PFSK-1 (cell line): ENCODE results near the gene ZRANB1.

Source experiments
- FOXP2 ChIP-seq: optimal IDR thresholded peaks from 2 replicates; pipeline ENCODE3; 2011; ENCODE audit warnings: borderline replicate concordance, control low read depth, inconsistent platforms; ENCODE audit not compliant: insufficient read depth; ENCODE audit errors: extremely low read length, extremely low read depth
- POLR2AphosphoS5 ChIP-seq: IDR thresholded peaks from 2 replicates; pipeline ENCODE4 v1.6.1; 2012; ENCODE audit warnings: low read depth, mild to moderate bottlenecking, control low read depth, low read length, moderate library complexity
- SIN3A ChIP-seq: IDR thresholded peaks from 2 replicates; pipeline ENCODE4 v1.6.1; 2012; ENCODE audit warnings: mild to moderate bottlenecking, low read length, moderate library complexity, borderline replicate concordance; ENCODE audit not compliant: insufficient read depth
- TAF1 ChIP-seq: IDR thresholded peaks from 2 replicates; pipeline ENCODE4 v1.6.1; 2012; ENCODE audit warnings: low read length, control low read depth, borderline replicate concordance; ENCODE audit not compliant: insufficient read depth
- TF ChIP-seq, protein P1 (sequence below), 2 experiments: IDR thresholded peaks; 2 replicates each; pipeline versions ENCODE4 v1.6.1 to v1.8.0; 2011 to 2012; ENCODE audit warnings: low read depth in 2 of 2, low read length in 2 of 2, control low read depth in 1 of 2, inconsistent platforms in 1 of 2, mild to moderate bottlenecking in 1 of 2, moderate library complexity in 1 of 2; ENCODE audit not compliant: insufficient read depth in 1 of 2

The ZRANB1 gene

DNA sequence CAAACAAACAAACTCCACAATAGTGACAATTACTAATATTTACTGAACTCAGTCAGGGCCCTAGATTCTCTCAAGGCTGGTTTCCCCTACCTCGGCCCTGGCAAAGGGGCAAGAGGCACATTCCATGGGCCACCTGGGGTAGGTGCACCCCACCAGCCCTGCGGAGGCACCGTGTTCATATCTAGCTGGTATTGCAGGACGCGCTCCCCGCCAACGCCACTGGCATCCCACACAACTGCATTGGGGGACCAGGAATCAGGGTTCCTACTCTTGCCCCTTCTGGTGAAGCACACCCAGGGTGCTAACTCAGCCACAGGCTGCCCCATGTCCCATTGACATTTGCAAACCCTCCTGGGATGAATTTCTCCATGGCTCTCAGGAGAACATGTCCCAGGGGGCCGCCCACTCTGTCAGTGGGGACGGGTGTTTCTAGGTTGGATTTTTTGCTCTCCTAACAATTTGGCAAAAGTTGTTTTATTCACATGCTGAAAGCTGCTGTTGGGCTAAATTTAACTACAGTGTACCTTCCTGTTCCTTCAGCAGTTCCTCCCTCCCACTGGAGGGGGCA is 76.7 kb downstream of the ZRANB1 start:
- no peak for TF ChIP-seq TAF1
- no peak for TF ChIP-seq FOXP2
- TF ChIP-seq, protein P1, sequence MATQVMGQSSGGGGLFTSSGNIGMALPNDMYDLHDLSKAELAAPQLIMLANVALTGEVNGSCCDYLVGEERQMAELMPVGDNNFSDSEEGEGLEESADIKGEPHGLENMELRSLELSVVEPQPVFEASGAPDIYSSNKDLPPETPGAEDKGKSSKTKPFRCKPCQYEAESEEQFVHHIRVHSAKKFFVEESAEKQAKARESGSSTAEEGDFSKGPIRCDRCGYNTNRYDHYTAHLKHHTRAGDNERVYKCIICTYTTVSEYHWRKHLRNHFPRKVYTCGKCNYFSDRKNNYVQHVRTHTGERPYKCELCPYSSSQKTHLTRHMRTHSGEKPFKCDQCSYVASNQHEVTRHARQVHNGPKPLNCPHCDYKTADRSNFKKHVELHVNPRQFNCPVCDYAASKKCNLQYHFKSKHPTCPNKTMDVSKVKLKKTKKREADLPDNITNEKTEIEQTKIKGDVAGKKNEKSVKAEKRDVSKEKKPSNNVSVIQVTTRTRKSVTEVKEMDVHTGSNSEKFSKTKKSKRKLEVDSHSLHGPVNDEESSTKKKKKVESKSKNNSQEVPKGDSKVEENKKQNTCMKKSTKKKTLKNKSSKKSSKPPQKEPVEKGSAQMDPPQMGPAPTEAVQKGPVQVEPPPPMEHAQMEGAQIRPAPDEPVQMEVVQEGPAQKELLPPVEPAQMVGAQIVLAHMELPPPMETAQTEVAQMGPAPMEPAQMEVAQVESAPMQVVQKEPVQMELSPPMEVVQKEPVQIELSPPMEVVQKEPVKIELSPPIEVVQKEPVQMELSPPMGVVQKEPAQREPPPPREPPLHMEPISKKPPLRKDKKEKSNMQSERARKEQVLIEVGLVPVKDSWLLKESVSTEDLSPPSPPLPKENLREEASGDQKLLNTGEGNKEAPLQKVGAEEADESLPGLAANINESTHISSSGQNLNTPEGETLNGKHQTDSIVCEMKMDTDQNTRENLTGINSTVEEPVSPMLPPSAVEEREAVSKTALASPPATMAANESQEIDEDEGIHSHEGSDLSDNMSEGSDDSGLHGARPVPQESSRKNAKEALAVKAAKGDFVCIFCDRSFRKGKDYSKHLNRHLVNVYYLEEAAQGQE (IDR thresholded peaks at IDR 0.05; ENCODE audit: insufficient read depth in 1 of 2, low read depth in 2 of 2, low read length in 2 of 2): no peak
- no peak for TF ChIP-seq SIN3A
- no peak for TF ChIP-seq POLR2AphosphoS5

DNA sequence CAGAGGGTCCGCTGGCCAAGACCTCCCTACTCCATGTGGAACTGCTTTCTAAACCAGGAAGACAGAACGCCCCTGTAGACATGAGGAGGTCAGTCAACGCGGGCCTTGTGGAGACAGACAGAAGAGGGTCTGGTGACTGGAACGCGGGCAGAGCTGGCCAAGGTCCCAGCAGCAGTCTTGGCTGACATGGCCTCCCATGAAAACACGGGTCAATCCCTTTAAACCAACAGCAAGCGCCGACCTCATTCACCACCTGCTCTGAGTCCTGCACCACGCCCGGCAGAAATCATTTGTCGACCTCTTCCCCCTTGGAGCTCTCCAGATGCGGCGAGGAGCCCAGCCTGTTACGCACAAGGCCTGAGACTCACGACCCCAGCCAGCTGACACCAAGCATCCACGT is 78.5 kb downstream of the ZRANB1 start:
- TF ChIP-seq POLR2AphosphoS5: no peak
- no peak for TF ChIP-seq FOXP2
- no peak for TF ChIP-seq TAF1
- TF ChIP-seq, protein P1 (IDR thresholded peaks at IDR 0.05; ENCODE audit: insufficient read depth in 1 of 2, low read depth in 2 of 2, low read length in 2 of 2): no peak
- no peak for TF ChIP-seq SIN3A

DNA sequence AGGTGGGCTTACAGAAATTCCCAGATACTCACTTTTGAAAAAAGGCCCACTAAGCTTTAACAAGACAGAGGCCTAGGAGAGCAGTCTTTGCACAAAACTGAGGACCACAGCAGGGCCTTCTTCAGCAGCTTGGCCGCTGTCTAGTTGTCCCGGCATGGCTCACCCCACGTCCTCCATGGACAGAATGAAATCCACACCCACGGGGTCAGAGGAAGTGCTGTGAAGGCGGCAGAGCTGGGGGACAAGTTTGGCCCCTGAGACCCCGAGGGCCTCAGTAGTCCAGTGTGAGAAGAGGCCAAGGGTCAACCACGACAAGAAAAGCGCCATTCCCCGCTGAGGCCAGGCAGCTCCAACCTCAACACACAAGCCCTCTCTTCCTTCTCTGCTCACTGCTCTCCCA is 78.9 kb downstream of the ZRANB1 start:
- TF ChIP-seq FOXP2 (no peak), SIN3A (no peak), TAF1 (no peak), POLR2AphosphoS5 (no peak)
- TF ChIP-seq, protein P1 (IDR thresholded peaks at IDR 0.05; ENCODE audit: insufficient read depth in 1 of 2, low read depth in 2 of 2, low read length in 2 of 2): no peak

DNA sequence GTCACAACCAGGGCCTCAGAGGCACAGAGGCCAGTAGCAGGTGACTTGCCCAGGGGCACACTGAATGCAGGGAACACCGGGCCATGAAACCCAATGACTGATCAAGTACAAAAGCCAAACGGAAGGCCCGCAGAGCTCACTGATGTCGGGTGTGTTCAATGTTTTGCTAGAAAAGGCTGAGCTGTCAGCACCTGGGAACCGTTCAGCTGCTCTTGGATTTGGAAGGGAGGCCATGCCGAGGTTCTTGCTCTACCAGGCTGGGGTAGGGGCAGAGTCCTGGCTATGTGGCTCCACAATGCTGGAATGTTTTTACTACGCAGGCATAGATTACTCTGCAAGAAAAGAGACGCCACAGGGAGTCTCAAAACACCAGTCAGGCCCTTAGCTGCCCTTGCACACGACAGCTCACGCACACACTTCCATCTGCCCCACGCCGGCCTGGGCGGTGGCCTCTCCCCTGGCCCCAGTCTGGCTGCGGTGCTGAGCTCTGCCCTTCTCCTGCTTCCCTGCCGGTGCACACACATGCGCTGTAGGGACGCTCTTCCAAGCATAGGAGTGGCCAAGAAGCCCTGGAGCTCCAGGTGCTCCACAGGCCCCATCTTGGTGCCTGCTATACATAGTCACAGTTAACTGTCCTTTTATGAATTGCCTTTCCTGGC is 79.9 kb downstream of the ZRANB1 start:
- TF ChIP-seq, protein P1 (IDR thresholded peaks at IDR 0.05; ENCODE audit: insufficient read depth in 1 of 2, low read depth in 2 of 2, low read length in 2 of 2): no peak
- no peak for TF ChIP-seq TAF1

DNA sequence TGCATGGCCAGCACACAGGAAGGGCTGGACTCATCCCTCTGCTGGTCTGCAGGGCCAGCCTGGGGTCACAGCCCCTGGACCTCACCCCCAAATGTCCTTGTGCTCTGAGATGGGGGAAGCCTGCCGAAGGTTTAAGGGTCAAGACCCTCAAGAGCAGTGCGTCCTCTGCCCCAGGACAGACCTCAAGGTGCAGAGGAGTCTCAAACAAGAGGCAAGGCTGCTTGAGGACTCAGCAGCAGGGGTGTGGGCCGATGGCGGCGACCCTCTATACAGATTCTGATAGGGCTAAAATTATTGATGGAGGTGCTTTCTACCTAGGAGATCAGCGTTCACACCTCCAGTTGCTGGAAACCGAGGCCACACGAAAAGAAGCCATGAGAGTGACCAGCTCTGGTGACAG is 80.7 kb downstream of the ZRANB1 start:
- TF ChIP-seq SIN3A (no peak), POLR2AphosphoS5 (no peak), FOXP2 (no peak), TAF1 (no peak)
- TF ChIP-seq, protein P1 (IDR thresholded peaks at IDR 0.05; ENCODE audit: insufficient read depth in 1 of 2, low read depth in 2 of 2, low read length in 2 of 2): no peak
